GM21529 (cell line): ENCODE results near the gene ZNF688.
"Not testable (repeated sequence)": the region's sequence is repeated elsewhere in the genome, so short reads cannot be mapped to it uniquely, and the experiment has no call there.

ENCODE experiments used
- ATAC-seq: cut with Tn5 transposase; IDR thresholded peaks from one replicate; pipeline ENCODE4 v1.9.1; 2021; ENCODE audit not compliant: unreplicated experiment

The ZNF688 gene

GRCh38 chr16:30535106-30535776, 36.3 kb downstream of the ZNF688 start:
- peak; percentile 4 for ATAC-seq

GRCh38 chr16:30534368-30535105, 37.0 kb downstream of the ZNF688 start, which contains the start of gene ZNF747:
TSS of gene ZNF747 (minus strand) at chr16:30534858. CDS start at chr16:30534679, 179 bp downstream.
- ATAC-seq, result peak; percentile 50

GRCh38 chr16:30533748-30534367, 37.7 kb downstream of the ZNF688 start:
- peak; percentile 22 for ATAC-seq

GRCh38 chr16:30533146-30533522, 38.4 kb downstream of the ZNF688 start:
- ATAC-seq, result no peak

- ATAC-seq, result no peak
Measured at GRCh38 chr16:30532285-30533145, 39.0 kb downstream of the ZNF688 start.

- no peak for ATAC-seq
Measured at GRCh38 chr16:30530163-30531037, 41.1 kb downstream of the ZNF688 start.

GRCh38 chr16:30528799-30529457, 42.6 kb downstream of the ZNF688 start:
- ATAC-seq, result no peak

- no peak for ATAC-seq
Measured at GRCh38 chr16:30527635-30528178, 43.8 kb downstream of the ZNF688 start.

- peak; percentile 79 for ATAC-seq
Measured at GRCh38 chr16:30526823-30527634, 44.5 kb downstream of the ZNF688 start.

- ATAC-seq, result peak; percentile 23
Measured at GRCh38 chr16:30526137-30526822, 45.2 kb downstream of the ZNF688 start, which contains the start of gene ZNF768. TSS of gene ZNF768 (minus strand) at chr16:30526566. CDS start at chr16:30526413, 153 bp downstream.

GRCh38 chr16:30525844-30526136, 45.7 kb downstream of the ZNF688 start:
- no peak for ATAC-seq

GRCh38 chr16:30524575-30525568, 46.6 kb downstream of the ZNF688 start:
- no peak for ATAC-seq

GRCh38 chr16:30523768-30524574, 47.5 kb downstream of the ZNF688 start:
- no peak for ATAC-seq

- ATAC-seq, result not testable (repeated sequence)
Measured at GRCh38 chr16:30522702-30523463, 48.6 kb downstream of the ZNF688 start.
